Esophagus (tissue), 2 donors: ENCODE data around the gene MORC2. TPM values are rescaled to one million over a fixed set of nuclear protein-coding genes. Genes with fewer than 3 reads are reported as not detected.

ENCODE experiments used
- H3K27ac ChIP-seq, 2 donors: one replicate each; pipeline ENCODE4 v1.5.1; 2013; ENCODE audit warnings: low read depth in 2 of 2, mild to moderate bottlenecking in 2 of 2, inconsistent platforms in 1 of 2, low read length in 1 of 2, moderate library complexity in 1 of 2
- H3K27me3 ChIP-seq, 2 donors: one replicate each; pipeline ENCODE4 v1.6.1; 2013; ENCODE audit warnings: low read length in 2 of 2, control low read depth in 1 of 2, mild to moderate bottlenecking in 1 of 2; ENCODE audit not compliant: insufficient read depth in 2 of 2, control insufficient read depth in 1 of 2
- H3K36me3 ChIP-seq, 2 donors: one replicate each; pipeline ENCODE4 v1.6.1; 2013; ENCODE audit warnings: low read length in 1 of 2; ENCODE audit not compliant: control insufficient read depth in 2 of 2, insufficient read depth in 2 of 2
- H3K4me1 ChIP-seq, 2 donors: one replicate each; pipeline ENCODE4 v1.6.1; 2013; ENCODE audit warnings: low read length in 1 of 2; ENCODE audit not compliant: control insufficient read depth in 2 of 2, insufficient read depth in 2 of 2
- H3K4me3 ChIP-seq, 2 donors: one replicate each; pipeline ENCODE4 v1.5.1; 2013; ENCODE audit warnings: low read length in 2 of 2, mild to moderate bottlenecking in 2 of 2, low read depth in 1 of 2, moderate library complexity in 1 of 2
- H3K9me3 ChIP-seq, 2 donors: one replicate each; pipeline ENCODE4 v1.6.1; 2013; ENCODE audit warnings: mild to moderate bottlenecking in 2 of 2, low read depth in 1 of 2, low read length in 1 of 2, moderate library complexity in 1 of 2; ENCODE audit not compliant: control insufficient read depth in 2 of 2, insufficient read depth in 1 of 2
- whole genome bisulfite sequencing, 2 donors: extraction: QIAGEN DNeasy Blood & Tissue Kit; methylation state at CpG; one replicate each; pipeline ENCODE4 v1.1.7; 2013; 5-methylcytosine and 5-hydroxymethylcytosine counted together
- polyA plus RNA-seq, 2 donors: library from polyadenylated mRNA; stranded (reverse); fragments of 200-250 nt; gene quantifications; one replicate each; pipeline ENCODE4 v1.2.3, GENCODE V29; 2013
- donor health status: healthy with polysubstance abuse.
- donor health status: Bipolar disorder and iron deficiency.

MORC2 gene
- polyA plus RNA-seq, 2 donors: 8.4 to 19.3 TPM

DNA sequence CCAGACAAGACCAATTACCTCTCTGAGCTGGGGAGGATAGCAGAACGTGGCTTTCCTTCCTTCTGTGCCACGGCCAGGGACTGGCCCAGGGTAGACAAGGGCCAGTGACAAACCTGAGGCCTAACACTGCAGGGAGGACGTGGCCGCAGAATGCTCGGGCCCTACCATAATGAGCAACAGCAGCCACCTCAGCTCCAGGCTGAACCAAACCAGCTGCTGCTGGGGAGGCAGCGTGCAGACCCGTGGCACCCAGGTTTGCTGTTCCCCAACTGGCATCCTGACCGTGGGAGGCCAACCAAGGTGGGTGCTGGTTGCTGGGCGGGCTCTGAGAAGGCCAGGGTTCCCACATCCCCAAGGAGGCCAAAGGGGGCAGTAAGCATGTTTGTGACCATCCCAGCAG, 83.0 kb downstream of the MORC2 start:
- Histone ChIP-seq H3K27ac (peak overlapping the region in 1 of 2 donors; percentile 2), H3K36me3 (peaks cover 0 to 12% of the 10 kb centered on the region in 2 donors), H3K9me3 (no peaks in the 10 kb centered on the region), H3K4me1 (peaks cover 0 to 8% of the 10 kb centered on the region in 2 donors), H3K4me3 (no peak overlapping the region), H3K27me3 (no peaks in the 10 kb centered on the region)
- WGBS, 2 donors: 90 to 91% methylated on average over 9 of the region's 9 CpGs

DNA sequence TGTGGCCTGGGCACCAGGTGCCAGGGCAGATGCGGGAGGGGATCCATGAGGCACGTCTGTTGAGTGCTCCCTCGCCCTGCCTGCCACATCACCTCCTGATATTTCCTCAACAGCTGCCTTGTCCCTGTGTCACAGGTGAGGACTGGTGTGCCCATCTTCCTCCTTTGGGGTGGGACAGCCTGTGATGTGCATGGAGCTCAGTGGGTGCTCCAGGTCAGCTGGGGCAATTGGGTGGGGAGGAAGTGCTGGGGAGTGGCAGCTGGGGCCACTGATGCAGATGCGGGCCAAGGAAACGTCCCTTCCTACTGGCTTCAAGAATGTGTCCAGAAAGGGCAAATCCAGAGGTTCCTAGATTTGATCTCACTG, 83.6 kb downstream of the MORC2 start:
- H3K4me3 ChIP-seq: no peak overlapping the region
- WGBS, 2 donors: 76 to 82% methylated on average over 5 of the region's 5 CpGs
- no peaks in the 10 kb centered on the region for H3K27me3 ChIP-seq
- H3K4me1 ChIP-seq: peaks cover 0 to 8% of the 10 kb centered on the region in 2 donors
- no peaks in the 10 kb centered on the region for H3K9me3 ChIP-seq
- H3K27ac ChIP-seq: no peak overlapping the region
- H3K36me3 ChIP-seq: peaks cover 0 to 9% of the 10 kb centered on the region in 2 donors

- Histone ChIP-seq H3K4me3 (no peak overlapping the region), H3K4me1 (peaks cover 0 to 8% of the 10 kb centered on the region in 2 donors), H3K27me3 (no peaks in the 10 kb centered on the region), H3K9me3 (no peaks in the 10 kb centered on the region), H3K36me3 (peaks cover 0 to 5% of the 10 kb centered on the region in 2 donors), H3K27ac (no peak overlapping the region)
- 88 to 92% methylated on average over 17 to 18 of the region's 18 CpGs for WGBS, 2 donors
Measured at GRCh38 chr22:30884211-30885000, 84.2 kb downstream of the MORC2 start.

GRCh38 chr22:30883586-30884145, 84.9 kb downstream of the MORC2 start:
- H3K4me1 ChIP-seq: peaks cover 0 to 8% of the 10 kb centered on the region in 2 donors
- H3K4me3 ChIP-seq: no peak overlapping the region
- 93 to 94% methylated on average over 7 of the region's 7 CpGs for WGBS, 2 donors

DNA sequence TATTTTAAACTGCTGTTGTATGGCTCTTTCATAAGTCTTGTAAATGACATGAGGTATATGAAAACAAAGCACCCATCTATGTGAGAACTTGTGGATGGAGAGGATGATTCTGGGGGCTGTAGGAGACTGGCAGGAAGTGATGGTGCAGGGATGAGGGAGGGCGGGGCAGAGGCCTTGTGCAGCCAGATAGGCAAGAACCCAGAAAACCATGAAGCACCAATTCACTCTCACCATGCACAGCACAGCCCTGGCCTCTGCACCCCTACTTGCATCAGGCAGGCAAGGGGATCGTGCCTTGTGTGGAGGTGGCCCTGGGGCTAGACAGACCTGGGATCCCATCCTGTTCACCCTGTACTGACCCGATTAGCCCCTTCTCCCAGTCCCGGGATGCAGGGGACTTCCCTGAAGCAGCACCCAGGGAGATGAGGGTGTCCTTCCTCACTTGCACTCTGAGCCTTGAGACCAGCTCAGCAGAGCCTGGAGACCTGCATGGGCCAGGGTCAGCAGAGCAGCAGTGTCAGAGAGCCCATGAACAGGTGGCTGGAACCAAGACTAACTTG, 85.5 kb downstream of the MORC2 start:
- Histone ChIP-seq H3K36me3 (no peaks in the 10 kb centered on the region), H3K9me3 (no peaks in the 10 kb centered on the region), H3K27me3 (no peaks in the 10 kb centered on the region), H3K27ac (no peak overlapping the region), H3K4me3 (no peak overlapping the region), H3K4me1 (peaks cover 0 to 8% of the 10 kb centered on the region in 2 donors)
- 93 to 99% methylated on average over 4 of the region's 4 CpGs for WGBS, 2 donors

More at GRCh38 chr22:30883586-30884145, 84.9 kb downstream of the MORC2 start:
- Histone ChIP-seq H3K27me3 (no peaks in the 10 kb centered on the region), H3K9me3 (no peaks in the 10 kb centered on the region), H3K27ac (no peak overlapping the region), H3K36me3 (no peaks in the 10 kb centered on the region)

- Histone ChIP-seq H3K36me3 (no peaks in the 10 kb centered on the region), H3K4me1 (peaks cover 0 to 8% of the 10 kb centered on the region in 2 donors), H3K27ac (peak overlapping the region in 1 of 2 donors; percentile 3), H3K4me3 (no peak overlapping the region), H3K27me3 (no peaks in the 10 kb centered on the region), H3K9me3 (no peaks in the 10 kb centered on the region)
- 63 to 74% methylated on average over 6 of the region's 6 CpGs for WGBS, 2 donors
Measured at GRCh38 chr22:30882184-30882717, 86.3 kb downstream of the MORC2 start.

GRCh38 chr22:30881361-30882183, 87.0 kb downstream of the MORC2 start:
- H3K4me3 ChIP-seq: no peak overlapping the region
- whole genome bisulfite sequencing, 2 donors: 68 to 79% methylated on average over 14 of the region's 14 CpGs
- peaks cover 0 to 8% of the 10 kb centered on the region in 2 donors for H3K4me1 ChIP-seq

DNA sequence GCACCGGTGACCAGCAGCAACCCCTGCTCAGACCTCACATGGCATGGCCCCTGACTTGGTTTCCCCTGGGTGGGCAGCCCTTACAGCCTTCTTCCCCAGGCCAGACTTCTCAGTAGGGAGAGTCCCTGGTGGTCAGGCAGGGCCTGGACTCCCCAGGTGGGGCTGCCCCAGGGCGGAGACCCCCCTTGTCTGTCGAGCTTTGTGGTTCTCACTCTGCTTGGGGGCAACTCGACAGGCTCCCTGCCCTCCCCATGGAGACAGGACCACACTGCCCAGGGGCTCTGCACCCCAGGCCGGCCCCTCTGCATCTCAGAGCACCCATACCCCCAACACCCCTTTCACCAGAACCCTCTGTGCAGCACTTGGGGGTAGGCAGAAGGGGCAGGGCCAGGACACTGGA, 87.7 kb downstream of the MORC2 start:
- 87 to 94% methylated on average over 4 to 5 of the region's 5 CpGs for WGBS, 2 donors
- H3K27ac ChIP-seq: no peak overlapping the region

More at GRCh38 chr22:30881361-30882183, 87.0 kb downstream of the MORC2 start:
- H3K27me3 ChIP-seq: no peaks in the 10 kb centered on the region
- H3K36me3 ChIP-seq: no peaks in the 10 kb centered on the region
- no peaks in the 10 kb centered on the region for H3K9me3 ChIP-seq
- H3K27ac ChIP-seq: no peak overlapping the region

GRCh38 chr22:30880181-30880601, 88.4 kb downstream of the MORC2 start:
- Histone ChIP-seq H3K27ac (no peak overlapping the region), H3K4me1 (peaks cover 0 to 8% of the 10 kb centered on the region in 2 donors), H3K27me3 (no peaks in the 10 kb centered on the region), H3K36me3 (no peaks in the 10 kb centered on the region), H3K9me3 (no peaks in the 10 kb centered on the region), H3K4me3 (no peak overlapping the region)
- WGBS, 2 donors: 91 to 94% methylated on average over 8 of the region's 8 CpGs

More for the DNA sequence above, 87.7 kb downstream of the MORC2 start:
- no peak overlapping the region for H3K4me3 ChIP-seq
- H3K27me3 ChIP-seq: no peaks in the 10 kb centered on the region
- peaks cover 0 to 8% of the 10 kb centered on the region in 2 donors for H3K4me1 ChIP-seq
- H3K9me3 ChIP-seq: no peaks in the 10 kb centered on the region
- H3K36me3 ChIP-seq: no peaks in the 10 kb centered on the region
